HG03520 (cell line): Measurements from ENCODE around the gene LLGL2.

Source experiments
- ATAC-seq: cut with Tn5 transposase; IDR thresholded peaks from one replicate; pipeline ENCODE4 v1.9.1; 2021; ENCODE audit warnings: mild to moderate bottlenecking, moderate library complexity; ENCODE audit not compliant: unreplicated experiment

The LLGL2 gene

DNA sequence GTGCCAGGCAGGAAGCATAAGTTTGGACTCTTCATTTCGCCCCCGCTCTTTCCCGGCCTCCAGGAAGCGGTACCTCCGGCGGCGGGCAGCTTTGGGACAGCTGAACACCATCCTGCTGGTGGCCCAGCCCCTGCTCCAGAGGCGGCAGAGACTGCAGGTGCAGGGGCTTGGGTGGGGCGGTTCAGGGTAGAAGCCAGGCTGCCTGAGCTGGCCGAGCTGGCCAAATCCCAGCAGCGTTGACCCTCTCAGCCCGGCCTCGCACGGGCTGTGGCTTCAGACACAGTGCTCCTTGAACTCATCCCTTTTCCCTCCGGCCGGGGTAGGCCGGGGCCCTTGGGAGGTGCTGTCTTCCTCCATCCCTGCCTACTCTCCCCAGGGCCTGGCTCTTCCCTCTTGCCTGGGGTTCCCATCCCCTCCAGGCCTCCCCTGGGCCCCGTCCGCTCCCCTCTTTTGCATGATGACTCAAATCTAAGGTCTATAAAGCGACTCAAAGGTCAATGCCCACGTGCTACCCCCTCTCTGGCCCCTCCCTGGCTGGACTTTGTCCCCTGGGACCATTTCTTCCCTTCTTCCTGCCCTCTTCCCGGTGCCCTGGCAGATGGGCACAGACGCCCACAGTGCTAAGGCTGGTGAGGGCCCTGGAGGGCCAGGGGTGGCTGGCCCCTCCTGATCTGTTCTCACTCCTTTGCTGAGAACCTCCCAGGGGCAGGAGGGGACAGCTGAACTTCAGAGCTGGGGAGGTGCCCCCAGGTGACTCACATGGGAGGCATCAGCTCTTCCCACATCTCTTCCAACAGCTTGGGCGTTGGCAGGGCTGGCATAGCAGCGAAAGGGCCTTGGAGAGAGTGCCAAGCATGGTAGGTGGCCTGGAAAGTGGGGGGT is 84.8 kb downstream of the LLGL2 start:
- no peak for ATAC-seq

DNA sequence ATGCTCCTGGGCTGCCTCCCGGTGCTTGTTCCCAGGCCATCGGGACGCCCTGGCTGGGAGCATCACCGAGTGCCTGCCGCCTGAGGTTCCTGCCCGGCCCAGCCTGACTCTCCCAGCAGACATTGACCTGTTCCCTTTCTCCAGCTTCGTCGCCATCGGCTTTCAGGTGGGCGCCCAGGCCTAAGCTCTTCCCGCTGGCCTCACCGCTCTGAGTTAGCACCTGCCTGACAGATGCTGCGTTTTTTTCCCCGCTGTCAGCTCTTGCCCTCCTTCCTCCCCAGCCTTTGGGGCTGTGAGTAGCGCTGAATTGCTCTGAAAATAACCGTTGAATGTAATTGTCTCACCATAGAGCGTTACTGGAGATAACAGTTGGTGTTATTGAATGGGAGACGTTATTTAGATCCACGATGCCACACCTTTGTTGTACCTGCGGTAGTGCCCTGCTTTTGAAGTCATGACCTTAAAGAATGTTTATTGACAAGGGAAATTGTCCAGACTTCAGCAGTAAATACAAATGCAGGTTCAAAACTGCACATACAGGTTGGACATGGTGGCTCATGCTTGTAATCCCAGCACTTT is 86.4 kb downstream of the LLGL2 start:
- ATAC-seq = no peak

DNA sequence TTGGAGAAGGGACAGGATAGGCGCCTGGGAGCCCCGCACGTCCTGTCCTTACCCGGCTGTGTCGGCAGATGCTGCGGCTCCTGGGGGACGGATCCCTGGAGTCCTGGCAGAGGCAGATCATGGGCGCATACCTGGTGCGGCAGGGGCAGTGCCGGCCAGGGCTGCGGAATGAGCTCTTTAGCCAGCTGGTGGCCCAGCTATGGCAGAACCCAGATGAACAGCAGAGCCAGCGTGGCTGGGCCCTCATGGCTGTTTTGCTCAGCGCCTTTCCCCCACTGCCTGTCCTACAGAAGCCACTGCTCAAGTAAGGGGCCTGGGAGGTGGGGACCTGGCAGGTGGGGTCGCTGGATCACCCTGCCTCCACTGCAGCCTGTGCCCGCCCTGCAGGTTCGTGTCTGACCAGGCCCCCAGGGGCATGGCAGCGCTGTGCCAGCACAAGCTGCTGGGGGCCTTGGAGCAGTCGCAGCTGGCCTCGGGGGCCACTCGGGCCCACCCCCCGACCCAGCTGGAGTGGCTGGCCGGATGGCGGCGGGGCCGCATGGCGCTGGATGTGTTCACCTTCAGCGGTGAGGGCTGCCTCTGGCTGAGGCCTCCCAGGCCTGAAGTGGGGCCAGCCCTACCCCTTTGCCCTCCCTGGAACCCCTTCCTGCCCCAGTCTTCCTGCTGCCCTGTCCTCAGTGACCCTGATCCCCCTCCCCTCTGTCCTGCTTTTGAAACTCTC is 87.6 kb downstream of the LLGL2 start:
- no peak for ATAC-seq

DNA sequence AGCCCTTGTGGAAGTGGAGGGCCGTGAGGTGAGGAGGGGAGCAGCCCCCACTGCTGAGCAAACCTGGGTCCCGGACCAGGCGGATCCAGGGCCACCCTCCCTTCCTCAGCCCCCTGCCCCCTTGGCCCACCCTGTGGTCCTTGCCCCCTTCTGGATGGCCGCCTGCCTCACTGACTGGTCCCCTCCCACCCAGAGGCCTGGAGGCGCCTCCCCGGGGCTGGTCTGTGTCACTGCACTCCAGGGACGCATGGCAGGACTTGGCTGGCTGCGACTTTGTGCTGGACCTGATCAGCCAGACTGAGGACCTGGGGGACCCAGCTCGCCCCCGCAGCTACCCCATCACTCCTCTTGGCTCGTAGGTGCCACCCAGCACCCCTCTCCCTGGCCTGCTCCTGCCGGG is 88.5 kb downstream of the LLGL2 start:
- no peak for ATAC-seq

DNA sequence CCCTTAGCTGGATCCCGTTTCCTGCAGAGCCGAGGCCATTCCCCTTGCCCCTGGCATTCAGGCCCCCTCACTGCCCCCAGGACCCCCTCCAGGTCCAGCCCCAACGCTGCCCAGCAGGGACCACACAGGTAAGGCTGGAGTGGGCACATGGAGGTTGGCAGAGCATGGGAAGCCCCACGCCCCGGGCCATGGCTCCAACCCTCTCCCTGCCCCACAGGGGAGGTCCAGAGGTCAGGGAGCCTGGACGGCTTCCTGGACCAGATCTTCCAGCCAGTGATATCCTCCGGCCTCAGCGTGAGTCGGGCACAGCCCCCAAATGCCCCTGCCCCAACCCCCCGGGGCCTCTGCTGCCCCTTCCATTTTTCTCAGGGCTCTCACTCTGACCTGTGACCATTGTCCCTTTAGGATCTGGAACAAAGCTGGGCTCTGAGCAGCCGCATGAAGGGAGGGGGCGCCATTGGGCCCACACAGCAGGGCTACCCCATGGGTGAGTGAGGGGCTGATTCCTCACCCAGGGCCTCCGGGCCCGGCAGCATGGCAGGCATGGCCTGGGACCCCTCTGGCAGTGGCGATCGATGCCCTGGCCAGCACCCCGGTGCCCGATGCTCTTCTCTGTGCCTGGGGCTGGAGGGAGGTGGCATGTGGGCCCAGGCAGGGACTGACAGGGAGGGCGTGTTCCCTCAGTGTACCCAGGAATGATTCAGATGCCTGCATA is 89.2 kb downstream of the LLGL2 start:
- no peak for ATAC-seq

DNA sequence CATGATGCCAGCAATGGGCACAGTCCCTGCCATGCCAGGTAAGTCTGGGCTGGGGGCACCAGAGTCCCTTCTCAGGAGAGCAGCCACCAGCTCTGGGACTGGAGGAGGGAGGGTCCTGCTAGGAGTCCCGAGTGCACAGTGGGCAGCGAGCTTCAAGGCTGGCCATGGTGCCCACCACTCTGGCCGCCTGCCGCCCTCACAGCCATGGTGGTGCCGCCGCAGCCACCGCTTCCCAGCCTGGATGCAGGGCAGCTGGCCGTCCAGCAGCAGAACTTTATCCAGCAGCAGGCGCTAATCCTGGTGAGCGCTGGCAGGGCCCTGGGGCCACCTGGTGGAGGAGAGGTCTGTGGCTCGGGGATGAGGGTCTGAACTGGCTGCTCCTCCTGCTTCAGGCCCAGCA is 89.8 kb downstream of the LLGL2 start:
- no peak for ATAC-seq

DNA sequence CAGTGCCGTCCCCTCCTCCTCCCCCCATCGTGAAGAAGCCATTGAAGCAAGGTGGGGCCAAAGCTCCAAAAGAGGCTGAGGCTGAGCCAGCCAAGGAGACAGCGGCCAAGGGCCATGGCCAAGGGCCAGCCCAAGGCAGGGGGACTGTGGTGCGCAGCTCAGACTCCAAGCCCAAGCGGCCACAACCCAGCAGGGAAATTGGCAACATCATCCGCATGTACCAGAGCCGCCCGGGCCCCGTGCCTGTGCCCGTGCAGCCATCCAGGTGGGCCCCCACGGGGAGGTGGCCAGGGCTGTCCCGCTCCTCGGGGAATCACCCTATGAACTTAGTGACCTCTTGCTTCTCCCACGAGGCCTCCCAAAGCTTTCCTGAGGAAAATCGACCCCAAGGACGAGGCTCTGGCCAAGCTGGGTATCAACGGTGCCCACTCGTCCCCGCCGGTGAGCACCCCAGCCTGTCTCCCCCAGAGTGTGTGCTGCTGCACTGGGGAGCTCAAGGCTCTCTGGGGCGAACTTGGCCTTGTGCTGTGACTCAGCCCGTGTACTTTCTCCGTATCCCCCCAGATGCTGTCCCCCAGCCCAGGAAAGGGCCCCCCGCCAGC is 91.1 kb downstream of the LLGL2 start:
- ATAC-seq = no peak

DNA sequence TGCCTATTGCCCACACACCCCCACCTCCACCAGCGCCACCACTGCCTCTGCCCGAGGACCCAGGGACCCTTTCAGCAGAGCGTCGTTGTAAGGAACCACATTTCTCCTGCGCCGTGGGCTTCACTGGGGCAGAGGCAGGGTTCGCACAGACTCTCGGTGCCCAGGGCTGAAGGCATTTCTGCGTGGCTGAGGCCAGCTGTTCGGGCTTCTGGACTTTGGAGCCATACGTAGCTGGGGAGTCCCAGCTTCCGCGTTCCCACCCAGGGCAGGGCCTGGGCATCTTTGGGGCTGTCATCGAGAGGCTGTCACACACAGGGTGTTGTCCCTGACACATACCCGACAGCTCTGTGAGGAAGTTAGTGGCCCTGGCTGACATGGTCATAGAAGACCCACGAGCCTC is 91.7 kb downstream of the LLGL2 start:
- no peak for ATAC-seq

DNA sequence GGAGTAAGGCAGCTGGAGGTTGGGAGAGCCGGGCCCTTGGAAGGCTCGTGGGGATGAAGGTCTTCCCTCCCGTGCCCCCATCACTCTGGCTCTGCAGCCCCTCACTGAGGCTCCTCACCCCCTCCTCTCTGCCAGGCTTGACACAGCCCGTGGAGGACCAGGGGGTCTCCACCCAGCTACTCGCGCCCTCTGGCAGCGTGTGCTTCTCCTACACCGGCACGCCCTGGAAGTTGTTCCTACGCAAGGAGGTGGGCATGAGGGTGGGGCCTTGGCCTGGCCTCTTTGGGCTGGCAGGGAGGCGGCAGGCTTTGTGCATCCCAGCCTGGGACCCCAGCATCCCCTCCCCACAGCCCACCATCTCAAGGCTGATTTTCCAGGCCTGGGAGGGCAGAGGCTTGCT is 92.2 kb downstream of the LLGL2 start:
- no peak for ATAC-seq

DNA sequence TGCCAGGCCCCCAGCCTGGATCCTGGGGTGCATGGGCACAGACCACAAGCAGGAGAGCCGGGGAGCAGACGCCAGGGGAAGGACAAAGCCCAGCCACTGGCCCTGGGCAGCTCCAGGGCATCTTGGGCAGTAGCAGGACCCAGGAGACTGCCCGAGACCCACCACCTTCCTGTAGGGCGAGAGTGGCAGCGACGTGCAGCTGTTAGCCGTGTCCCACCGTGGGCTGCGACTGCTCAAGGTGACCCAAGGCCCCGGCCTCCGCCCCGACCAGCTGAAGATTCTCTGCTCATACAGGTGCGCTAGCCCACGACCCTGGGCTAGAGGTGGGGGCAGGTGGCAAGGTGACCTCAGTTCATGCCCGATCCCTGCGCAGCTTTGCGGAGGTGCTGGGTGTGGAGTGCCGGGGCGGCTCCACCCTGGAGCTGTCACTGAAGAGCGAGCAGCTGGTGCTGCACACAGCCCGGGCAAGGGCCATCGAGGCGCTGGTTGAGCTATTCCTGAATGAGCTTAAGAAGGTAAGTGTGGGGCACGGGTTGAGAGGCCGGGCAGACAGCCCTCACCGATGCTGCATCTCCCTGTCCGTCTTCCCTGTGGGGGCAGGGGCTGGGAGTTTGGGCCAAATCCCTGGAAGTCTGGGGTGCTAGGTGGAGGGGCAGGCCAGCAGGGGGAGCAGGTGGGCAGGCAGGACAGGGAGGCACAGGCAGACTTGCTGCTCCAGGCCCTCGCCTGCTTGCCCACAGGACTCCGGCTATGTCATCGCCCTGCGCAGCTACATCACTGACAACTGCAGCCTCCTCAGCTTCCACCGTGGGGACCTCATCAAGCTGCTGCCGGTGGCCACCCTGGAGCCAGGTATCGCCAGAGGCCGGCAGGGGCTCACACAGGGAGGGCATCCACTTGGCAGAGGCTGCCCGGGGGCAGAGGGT is 94.3 kb downstream of the LLGL2 start:
- no peak for ATAC-seq

DNA sequence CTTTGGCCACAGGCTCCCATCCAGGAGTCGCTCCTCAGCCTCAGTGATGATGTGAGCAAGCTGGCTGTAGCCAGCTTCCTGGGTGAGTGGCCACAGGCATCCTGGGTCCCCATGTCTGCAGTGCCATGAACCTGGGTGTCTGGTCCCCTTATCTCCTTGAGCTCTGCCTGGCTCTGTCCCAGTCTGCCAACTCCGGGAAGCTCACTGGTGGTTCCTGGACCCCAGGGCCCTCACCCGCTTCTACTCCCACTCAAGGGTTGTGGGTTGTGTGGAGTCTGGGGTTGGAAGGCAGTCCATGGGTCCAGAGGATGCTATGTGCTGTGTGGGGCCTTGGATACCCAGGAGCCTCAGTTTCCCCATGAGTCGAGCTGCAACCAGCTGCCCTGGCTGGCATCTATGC is 96.0 kb downstream of the LLGL2 start:
- no peak for ATAC-seq

DNA sequence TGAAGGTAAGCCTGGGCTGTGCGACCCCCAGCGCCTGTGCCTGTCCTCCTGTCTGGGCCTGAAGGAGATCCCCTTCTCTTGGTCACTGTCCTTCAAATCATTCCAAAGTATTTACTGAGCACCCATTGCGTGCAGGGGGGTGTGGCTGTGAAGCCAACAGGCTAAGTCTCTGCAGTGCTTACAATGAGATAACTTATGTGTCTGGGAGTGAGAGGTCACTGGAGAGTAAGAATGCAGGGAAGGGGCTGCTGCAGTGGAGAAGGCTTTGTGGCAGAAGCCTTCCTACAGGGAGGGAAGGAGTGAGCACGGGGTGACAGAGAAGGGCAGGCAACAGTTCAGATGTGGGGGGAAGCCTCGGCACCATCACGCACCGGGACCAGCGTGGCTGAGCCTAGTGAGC is 96.6 kb downstream of the LLGL2 start:
- no peak for ATAC-seq

DNA sequence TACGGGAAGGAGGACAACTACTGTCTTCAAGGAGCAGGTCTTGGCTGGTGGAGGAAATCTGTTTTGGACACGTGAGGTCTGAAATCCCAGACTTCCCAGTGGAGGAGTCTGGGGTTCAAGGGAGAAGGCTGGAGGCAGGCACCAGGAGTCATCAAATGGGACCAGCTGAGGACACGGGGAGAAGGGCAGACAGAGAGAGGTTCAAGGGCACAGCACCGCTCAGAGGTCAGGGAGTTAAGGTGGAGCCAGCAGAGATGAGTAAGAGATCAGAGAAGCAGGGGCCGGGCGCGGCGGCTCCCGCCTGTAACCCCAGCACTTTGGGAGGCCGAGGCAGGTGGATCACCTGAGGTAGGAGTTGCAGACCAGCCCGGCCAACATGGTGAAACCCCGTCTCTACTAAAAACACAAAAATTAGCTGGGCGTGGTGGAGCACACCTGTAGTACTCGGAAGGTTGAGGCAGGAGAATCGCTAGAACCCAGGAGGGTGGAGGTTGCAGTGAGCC is 97.3 kb downstream of the LLGL2 start:
- ATAC-seq = no peak

DNA sequence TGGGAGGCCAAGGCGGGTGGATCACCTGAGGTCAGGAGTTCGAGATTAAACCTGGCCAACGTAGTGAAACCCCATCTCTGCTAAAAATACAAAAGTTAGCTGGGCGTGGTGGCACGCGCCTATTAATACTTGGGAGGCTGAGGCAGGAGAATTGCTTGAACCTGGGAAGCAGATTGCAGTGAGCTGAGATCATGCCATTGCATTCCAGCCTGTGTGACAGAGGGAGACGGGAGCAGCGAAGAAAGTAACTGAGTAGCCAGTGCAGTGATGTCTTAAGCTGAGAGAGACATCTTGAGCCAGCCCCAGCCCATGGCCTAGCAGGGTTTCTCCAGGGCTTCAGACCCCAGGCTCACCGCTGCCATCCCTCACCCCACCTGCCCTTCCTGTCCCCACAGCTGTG is 97.9 kb downstream of the LLGL2 start:
- ATAC-seq = no peak

DNA sequence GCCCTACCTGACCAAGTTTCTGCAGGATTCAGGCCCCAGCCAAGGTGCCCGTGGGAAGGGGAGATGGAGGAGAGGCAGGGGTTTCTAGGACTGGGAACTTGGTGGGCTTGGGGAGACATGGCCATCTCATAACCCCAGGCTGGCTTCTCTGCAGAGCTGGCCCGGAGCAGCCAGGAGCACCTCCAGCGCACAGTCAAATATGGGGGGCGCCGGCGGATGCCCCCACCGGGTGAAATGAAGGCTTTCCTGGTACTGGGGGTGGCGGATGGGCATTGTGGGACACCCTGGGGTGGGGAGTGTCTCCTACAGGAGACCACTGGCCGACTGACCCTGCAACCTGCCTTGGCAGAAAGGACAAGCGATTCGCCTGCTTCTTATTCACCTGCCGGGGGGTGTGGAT is 98.5 kb downstream of the LLGL2 start:
- no peak for ATAC-seq
